GM23338 (cell line): ENCODE measurements around the gene EGFL7. TPM values are rescaled to one million over a fixed set of nuclear protein-coding genes. Genes with fewer than 3 reads are reported as not detected.
A peak's percentile ranks its signal among the peaks of the same experiment; 100 is the strongest.

Experiments used
- ATAC-seq: fragments of 200-7000 bp; cut with Tn5 transposase; 3 replicates; pipeline ENCODE4 v1.9.1; 2020
- DNase-seq: peaks from one replicate; pipeline ENCODE4 v3.0.0-alpha.2; 2015; ENCODE audit warnings: low spot score
- H2AFZ ChIP-seq: fragments of 200-600 bp; sonication (generic); 2 replicates; pipeline ENCODE4 v1.8.0; 2016; ENCODE audit warnings: antibody characterized with exemption, mild to moderate bottlenecking, moderate library complexity
- H3F3A ChIP-seq: fragments of 200-600 bp; sonication (generic); replicated peaks from 2 replicates; pipeline ENCODE4 v1.8.0; 2017; ENCODE audit warnings: antibody characterized with exemption, mixed run types, low read depth
- H3K27ac ChIP-seq: fragments of 200-600 bp; sonication (generic); 2 replicates; pipeline ENCODE4 v1.6.1; 2016; ENCODE audit warnings: low read depth
- H3K27me3 ChIP-seq: fragments of 200-600 bp; sonication (generic); 2 replicates; pipeline ENCODE4 v1.8.0; 2016; ENCODE audit warnings: mild to moderate bottlenecking, mixed run types, moderate library complexity; ENCODE audit not compliant: insufficient read depth
- H3K36me3 ChIP-seq: fragments of 200-600 bp; sonication (generic); 2 replicates; pipeline ENCODE4 v1.8.0; 2016; ENCODE audit warnings: mild to moderate bottlenecking; ENCODE audit not compliant: insufficient read depth
- H3K4me1 ChIP-seq: fragments of 200-600 bp; sonication (generic); 2 replicates; pipeline ENCODE4 v1.8.0; 2016; ENCODE audit warnings: mild to moderate bottlenecking, moderate library complexity; ENCODE audit not compliant: insufficient read depth
- H3K4me2 ChIP-seq: fragments of 200-600 bp; sonication (generic); 2 replicates; pipeline ENCODE4 v1.7.1; 2017; ENCODE audit warnings: mixed run types
- H3K4me3 ChIP-seq: fragments of 200-600 bp; sonication (generic); 2 replicates; pipeline ENCODE4 v1.6.1; 2016; ENCODE audit warnings: mixed run types
- H3K79me2 ChIP-seq: fragments of 200-600 bp; sonication (generic); replicated peaks from 2 replicates; pipeline ENCODE4 v1.8.0; 2017; ENCODE audit warnings: mild to moderate bottlenecking; ENCODE audit not compliant: insufficient read depth
- H3K9me2 ChIP-seq: fragments of 200-600 bp; sonication (generic); 2 replicates; pipeline ENCODE4 v1.8.0; 2017; ENCODE audit not compliant: insufficient read depth
- H4K20me1 ChIP-seq: fragments of 200-600 bp; sonication (generic); replicated peaks from 2 replicates; pipeline ENCODE4 v1.8.0; 2017; ENCODE audit warnings: mild to moderate bottlenecking; ENCODE audit not compliant: insufficient read depth
- H3K27ac Mint-ChIP-seq: 2 replicates; pipeline ENCODE4 v1.8.0; 2020; ENCODE audit warnings: inconsistent platforms, mild to moderate bottlenecking, moderate library complexity, mixed read lengths
- H3K27me3 Mint-ChIP-seq: 3 replicates; pipeline ENCODE4 v1.8.0; 2022; ENCODE audit warnings: low read depth, mild to moderate bottlenecking, moderate library complexity, mixed read lengths, inconsistent platforms; ENCODE audit not compliant: insufficient read depth, poor library complexity
- H3K36me3 Mint-ChIP-seq: 3 replicates; pipeline ENCODE4 v1.8.0; 2021; ENCODE audit warnings: low read depth, mild to moderate bottlenecking, inconsistent platforms, moderate library complexity, mixed read lengths
- H3K4me1 Mint-ChIP-seq: 3 replicates; pipeline ENCODE4 v1.8.0; 2020; ENCODE audit warnings: mild to moderate bottlenecking, inconsistent platforms, mixed read lengths
- H3K4me3 Mint-ChIP-seq: 3 replicates; pipeline ENCODE4 v1.8.0; 2021; ENCODE audit warnings: moderate library complexity, mild to moderate bottlenecking, inconsistent platforms, mixed read lengths
- H3K9me3 Mint-ChIP-seq: 3 replicates; pipeline ENCODE4 v1.8.0; 2020; ENCODE audit warnings: moderate library complexity, mild to moderate bottlenecking, inconsistent platforms, mixed read lengths
- ZNF114 ChIP-seq: fragments of 250-450 bp; sonication (Bioruptor Pico); IDR thresholded peaks from 2 replicates; pipeline ENCODE4 v1.5.0; 2020; ENCODE audit warnings: mild to moderate bottlenecking, moderate library complexity
- polyA plus RNA-seq: library from polyadenylated mRNA; unstranded; fragments of >200 nt; fragmentation: Nextera tagmentation; extraction: Ambion mirVana; gene quantifications from 2 replicates; pipeline ENCODE4 v1.2.1, GENCODE V29; 2016
- total RNA-seq: library from RNA; depleted of rRNA; stranded (reverse); fragments of >200 nt; shearing (Covaris generic); gene quantifications from 2 replicates; pipeline ENCODE4 v1.2.3, GENCODE V29; 2014
- TF ChIP-seq, protein P1 (sequence below), 2 experiments: fragments of 200-600 bp in 1 of 2; sonication (generic) in 1 of 2; conservative IDR thresholded peaks; 2 replicates each; pipeline versions ENCODE4 v1.5.1 to v1.6.1; 2016 to 2017; ENCODE audit warnings: antibody characterized with exemption in 2 of 2, low read depth in 2 of 2, mild to moderate bottlenecking in 2 of 2, moderate library complexity in 1 of 2
- TF ChIP-seq, protein P2 (sequence below): IDR thresholded peaks from one replicate; pipeline ENCODE4 v1.6.1; 2018; ENCODE audit warnings: antibody characterized with exemption; ENCODE audit not compliant: unreplicated experiment

Gene EGFL7
- total and polyA plus RNA-seq, 2 experiments from 2014 or later: 44.4 to 60.8 TPM

DNA sequence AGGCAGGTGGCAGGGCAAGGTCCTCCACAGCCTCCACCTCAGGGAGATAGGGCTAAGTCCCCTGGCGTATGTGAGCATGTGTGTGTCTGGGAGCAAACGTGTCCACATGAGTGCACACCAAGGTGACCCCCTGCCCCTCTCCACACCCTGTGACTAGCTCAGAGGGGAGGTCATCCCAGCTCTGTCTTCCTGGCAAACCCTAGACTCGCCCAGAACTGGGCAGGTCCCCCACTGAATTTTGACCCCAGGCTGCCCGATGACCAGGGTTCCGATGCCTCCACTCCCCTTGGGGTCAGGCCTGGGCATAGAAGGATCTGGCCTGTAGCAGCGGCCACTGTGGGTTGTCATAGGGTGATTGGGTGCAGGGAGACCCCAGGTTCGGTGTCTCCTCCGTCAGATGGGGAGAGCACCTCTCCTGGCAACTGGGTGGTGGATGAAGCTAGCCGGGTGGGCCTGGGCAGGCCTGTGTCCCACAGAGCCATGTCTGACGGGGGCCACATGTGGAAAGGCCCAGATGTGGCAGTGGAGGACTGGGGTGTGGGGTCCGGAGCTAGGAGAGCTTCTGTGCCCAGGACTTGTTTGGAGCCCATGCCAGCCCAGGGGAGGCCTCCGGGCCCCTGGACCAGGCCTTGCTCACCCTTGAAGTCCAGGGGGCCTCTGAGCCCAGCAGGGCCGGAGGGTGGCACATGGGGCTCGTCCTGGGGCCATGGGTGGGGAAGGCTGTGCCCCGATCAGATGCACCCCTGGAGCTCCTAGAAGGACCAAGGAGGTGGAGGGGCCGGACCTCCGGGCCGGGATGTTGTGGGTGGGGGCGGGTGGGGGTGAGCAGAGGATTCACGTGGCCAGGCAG is 55.9 kb downstream of the EGFL7 start:
- ATAC-seq (no peak), DNase-seq (no peak)
- Histone ChIP-seq H3K9me2 (no peaks in the 10 kb centered on the region), H2AFZ (no peak overlapping the region), H3K4me2 (no peak overlapping the region), H3K27ac (no peak overlapping the region), H3K79me2 (peaks cover 6% of the 10 kb centered on the region; the same call in 1 of the 2 replicates), H3K4me3 (no peak overlapping the region), H3K27me3 (no peaks in the 10 kb centered on the region), H3F3A (peaks cover 11% of the 10 kb centered on the region), H3K36me3 (no peaks in the 10 kb centered on the region), H3K4me1 (no peaks in the 10 kb centered on the region; the same call in 1 of the 2 replicates), H4K20me1 (peaks cover 8% of the 10 kb centered on the region)
- peaks cover 5% of the 10 kb centered on the region; the same call in 2 of the 3 replicates for H3K4me1 Mint-ChIP-seq
- peaks cover 23% of the 10 kb centered on the region for H3K27me3 Mint-ChIP-seq
- H3K36me3 Mint-ChIP-seq: peaks cover 12% of the 10 kb centered on the region
- H3K4me3 Mint-ChIP-seq: no peak overlapping the region
- TF ChIP-seq, protein P1, sequence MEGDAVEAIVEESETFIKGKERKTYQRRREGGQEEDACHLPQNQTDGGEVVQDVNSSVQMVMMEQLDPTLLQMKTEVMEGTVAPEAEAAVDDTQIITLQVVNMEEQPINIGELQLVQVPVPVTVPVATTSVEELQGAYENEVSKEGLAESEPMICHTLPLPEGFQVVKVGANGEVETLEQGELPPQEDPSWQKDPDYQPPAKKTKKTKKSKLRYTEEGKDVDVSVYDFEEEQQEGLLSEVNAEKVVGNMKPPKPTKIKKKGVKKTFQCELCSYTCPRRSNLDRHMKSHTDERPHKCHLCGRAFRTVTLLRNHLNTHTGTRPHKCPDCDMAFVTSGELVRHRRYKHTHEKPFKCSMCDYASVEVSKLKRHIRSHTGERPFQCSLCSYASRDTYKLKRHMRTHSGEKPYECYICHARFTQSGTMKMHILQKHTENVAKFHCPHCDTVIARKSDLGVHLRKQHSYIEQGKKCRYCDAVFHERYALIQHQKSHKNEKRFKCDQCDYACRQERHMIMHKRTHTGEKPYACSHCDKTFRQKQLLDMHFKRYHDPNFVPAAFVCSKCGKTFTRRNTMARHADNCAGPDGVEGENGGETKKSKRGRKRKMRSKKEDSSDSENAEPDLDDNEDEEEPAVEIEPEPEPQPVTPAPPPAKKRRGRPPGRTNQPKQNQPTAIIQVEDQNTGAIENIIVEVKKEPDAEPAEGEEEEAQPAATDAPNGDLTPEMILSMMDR (conservative IDR thresholded peaks at IDR 0.05; ENCODE audit: low read depth in 2 of 2): no peak
- no peak overlapping the region for H3K27ac Mint-ChIP-seq
- no peaks in the 10 kb centered on the region for H3K9me3 Mint-ChIP-seq

DNA sequence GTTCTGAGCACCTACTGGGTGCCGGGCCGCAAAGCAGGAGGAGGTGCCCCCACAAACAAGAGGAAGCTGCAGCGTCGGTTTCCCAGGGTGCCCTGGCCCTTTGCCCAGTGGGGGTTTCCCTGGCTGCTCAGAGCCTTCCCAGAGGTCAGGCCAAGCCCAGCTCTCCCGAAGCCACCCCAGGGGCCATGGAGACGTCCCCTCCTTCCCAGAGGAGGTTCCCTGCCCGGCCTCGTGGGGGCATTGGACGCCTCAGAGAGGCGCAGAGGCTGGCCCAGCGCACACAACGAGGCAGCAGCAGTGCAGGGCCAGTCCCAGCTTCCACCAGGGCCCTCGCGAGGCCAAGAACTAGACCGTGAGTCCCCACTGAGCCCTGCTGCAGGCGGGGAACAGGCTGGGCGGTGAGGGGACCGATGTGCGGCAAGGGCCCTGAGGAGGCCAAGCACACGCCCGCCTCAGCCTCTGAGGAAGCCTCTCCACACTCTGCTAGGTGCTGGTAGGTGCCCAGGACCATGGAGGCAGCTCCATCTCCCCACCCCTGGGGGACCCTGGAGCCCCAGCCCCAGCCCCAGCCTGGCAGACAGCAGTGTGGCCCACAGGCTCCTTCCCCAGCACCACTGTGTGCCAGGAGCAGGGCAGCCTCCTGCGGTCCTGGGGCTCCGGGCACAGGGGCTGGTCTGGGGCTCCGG is 56.6 kb downstream of the EGFL7 start:
- no peak overlapping the region for H3K4me3 ChIP-seq
- peaks cover 20% of the 10 kb centered on the region for H3K36me3 Mint-ChIP-seq
- no peaks in the 10 kb centered on the region for H3K9me3 Mint-ChIP-seq
- peaks cover 6% of the 10 kb centered on the region for H4K20me1 ChIP-seq
- DNase-seq (no peak), ATAC-seq (peak; percentile 7)
- H3K4me1 ChIP-seq: no peaks in the 10 kb centered on the region; the same call in 1 of the 2 replicates
- no peak overlapping the region for H2AFZ ChIP-seq
- H3K4me1 Mint-ChIP-seq: peaks cover 6% of the 10 kb centered on the region
- H3K27ac ChIP-seq: no peak overlapping the region
- TF ChIP-seq, protein P1 (conservative IDR thresholded peaks at IDR 0.05; ENCODE audit: low read depth in 2 of 2): 0 out of 4 replicates have a peak, but pooled peaks of 1 of the 2 experiments have one; percentile 6
- TF ChIP-seq, protein P2, sequence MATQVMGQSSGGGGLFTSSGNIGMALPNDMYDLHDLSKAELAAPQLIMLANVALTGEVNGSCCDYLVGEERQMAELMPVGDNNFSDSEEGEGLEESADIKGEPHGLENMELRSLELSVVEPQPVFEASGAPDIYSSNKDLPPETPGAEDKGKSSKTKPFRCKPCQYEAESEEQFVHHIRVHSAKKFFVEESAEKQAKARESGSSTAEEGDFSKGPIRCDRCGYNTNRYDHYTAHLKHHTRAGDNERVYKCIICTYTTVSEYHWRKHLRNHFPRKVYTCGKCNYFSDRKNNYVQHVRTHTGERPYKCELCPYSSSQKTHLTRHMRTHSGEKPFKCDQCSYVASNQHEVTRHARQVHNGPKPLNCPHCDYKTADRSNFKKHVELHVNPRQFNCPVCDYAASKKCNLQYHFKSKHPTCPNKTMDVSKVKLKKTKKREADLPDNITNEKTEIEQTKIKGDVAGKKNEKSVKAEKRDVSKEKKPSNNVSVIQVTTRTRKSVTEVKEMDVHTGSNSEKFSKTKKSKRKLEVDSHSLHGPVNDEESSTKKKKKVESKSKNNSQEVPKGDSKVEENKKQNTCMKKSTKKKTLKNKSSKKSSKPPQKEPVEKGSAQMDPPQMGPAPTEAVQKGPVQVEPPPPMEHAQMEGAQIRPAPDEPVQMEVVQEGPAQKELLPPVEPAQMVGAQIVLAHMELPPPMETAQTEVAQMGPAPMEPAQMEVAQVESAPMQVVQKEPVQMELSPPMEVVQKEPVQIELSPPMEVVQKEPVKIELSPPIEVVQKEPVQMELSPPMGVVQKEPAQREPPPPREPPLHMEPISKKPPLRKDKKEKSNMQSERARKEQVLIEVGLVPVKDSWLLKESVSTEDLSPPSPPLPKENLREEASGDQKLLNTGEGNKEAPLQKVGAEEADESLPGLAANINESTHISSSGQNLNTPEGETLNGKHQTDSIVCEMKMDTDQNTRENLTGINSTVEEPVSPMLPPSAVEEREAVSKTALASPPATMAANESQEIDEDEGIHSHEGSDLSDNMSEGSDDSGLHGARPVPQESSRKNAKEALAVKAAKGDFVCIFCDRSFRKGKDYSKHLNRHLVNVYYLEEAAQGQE: no peak
- no peak for TF ChIP-seq ZNF114 (CRISPR knock-in tag)
- no peak overlapping the region for H3K4me2 ChIP-seq
- no peak overlapping the region for H3K27ac Mint-ChIP-seq
- no peaks in the 10 kb centered on the region; the same call in 1 of the 2 replicates for H3K79me2 ChIP-seq
- no peaks in the 10 kb centered on the region for H3K9me2 ChIP-seq
- no peak overlapping the region for H3K4me3 Mint-ChIP-seq
- H3K27me3 Mint-ChIP-seq: peaks cover 28% of the 10 kb centered on the region
- H3K36me3 ChIP-seq: peaks cover 3% of the 10 kb centered on the region; the same call in 1 of the 2 replicates
- H3F3A ChIP-seq: peaks cover 19% of the 10 kb centered on the region
- no peaks in the 10 kb centered on the region for H3K27me3 ChIP-seq
